Omental fat pad (tissue), 4 donors: ENCODE data around the gene RALGDS. TPM values are rescaled to one million over a fixed set of nuclear protein-coding genes. Genes with fewer than 3 reads are reported as not detected.
"Not testable (repeated sequence)": the region's sequence is repeated elsewhere in the genome, so short reads cannot be mapped to it uniquely, and the experiment has no call there.

ENCODE experiments used
- ATAC-seq: fragments of 150-250 bp; one replicate; pipeline ENCODE4 v1.9.1; 2016; ENCODE audit warnings: mild to moderate bottlenecking, moderate library complexity; ENCODE audit not compliant: low FRiP score
- DNase-seq: peaks from one replicate; pipeline ENCODE4 v3.0.0-alpha.2; 2019; ENCODE audit warnings: low spot score
- total RNA-seq, 4 donors: library from RNA; depleted of rRNA; stranded (reverse); fragments of >200 nt; gene quantifications; one replicate each; pipeline ENCODE4 v1.1.0, GENCODE V29; 2016
- TF ChIP-seq, protein P1 (sequence below), 3 donors: fragments of 450-650 bp; IDR thresholded peaks; one replicate each; pipeline ENCODE4 v1.5.1; 2016 to 2017; ENCODE audit warnings: antibody characterized with exemption in 3 of 3, mild to moderate bottlenecking in 3 of 3, moderate library complexity in 2 of 3

RALGDS gene
- total RNA-seq: 100 to 1,000 TPM in 1 of 4 donors, 10 to 100 TPM in 3; 33.9 to 177 (median 68.9) TPM

DNA sequence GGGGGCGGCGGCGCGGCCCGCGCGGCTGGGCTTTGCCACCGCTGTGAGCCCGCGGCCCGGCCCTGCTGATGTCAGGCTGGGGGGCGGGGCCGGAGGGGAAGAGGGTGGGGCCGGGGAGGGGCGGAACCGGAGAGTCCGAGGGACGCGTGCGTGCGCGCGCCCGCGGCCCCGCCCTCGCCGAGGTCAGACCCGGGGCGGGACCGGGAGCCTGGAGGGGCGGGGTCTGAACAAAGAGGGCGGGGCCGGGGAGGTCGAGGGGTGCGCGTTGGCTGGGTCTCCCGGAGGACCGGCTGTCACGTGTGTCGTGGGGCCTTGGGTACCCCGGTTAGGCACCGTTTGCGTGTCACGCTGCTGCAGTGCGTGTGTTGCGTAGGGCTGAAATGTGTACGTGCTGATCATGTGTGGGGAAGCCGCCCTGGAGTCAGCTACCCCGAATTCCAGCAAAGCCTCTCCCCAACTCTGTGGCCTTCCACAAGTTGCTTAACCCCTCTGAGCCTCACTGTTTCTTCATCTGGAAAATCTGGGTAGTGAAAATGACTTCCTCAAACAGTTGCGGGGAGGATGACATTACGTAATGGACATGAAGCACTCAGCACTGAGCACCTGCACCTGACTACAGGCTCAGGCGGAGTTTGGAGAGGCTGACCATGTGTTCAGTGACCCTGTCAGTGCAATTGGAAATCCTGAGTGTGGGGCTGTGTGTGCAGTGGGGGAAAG is at the start of gene RALGDS:
RALGDS (minus strand) TSS at position 43 of the 717 bp plus-strand sequence. CDS start 86 bp downstream, outside the sequence.
- ATAC-seq (peak; percentile 73), DNase-seq (peak; percentile 76)
- TF ChIP-seq, protein P1, sequence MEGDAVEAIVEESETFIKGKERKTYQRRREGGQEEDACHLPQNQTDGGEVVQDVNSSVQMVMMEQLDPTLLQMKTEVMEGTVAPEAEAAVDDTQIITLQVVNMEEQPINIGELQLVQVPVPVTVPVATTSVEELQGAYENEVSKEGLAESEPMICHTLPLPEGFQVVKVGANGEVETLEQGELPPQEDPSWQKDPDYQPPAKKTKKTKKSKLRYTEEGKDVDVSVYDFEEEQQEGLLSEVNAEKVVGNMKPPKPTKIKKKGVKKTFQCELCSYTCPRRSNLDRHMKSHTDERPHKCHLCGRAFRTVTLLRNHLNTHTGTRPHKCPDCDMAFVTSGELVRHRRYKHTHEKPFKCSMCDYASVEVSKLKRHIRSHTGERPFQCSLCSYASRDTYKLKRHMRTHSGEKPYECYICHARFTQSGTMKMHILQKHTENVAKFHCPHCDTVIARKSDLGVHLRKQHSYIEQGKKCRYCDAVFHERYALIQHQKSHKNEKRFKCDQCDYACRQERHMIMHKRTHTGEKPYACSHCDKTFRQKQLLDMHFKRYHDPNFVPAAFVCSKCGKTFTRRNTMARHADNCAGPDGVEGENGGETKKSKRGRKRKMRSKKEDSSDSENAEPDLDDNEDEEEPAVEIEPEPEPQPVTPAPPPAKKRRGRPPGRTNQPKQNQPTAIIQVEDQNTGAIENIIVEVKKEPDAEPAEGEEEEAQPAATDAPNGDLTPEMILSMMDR (IDR thresholded peaks at IDR 0.05): no peak

DNA sequence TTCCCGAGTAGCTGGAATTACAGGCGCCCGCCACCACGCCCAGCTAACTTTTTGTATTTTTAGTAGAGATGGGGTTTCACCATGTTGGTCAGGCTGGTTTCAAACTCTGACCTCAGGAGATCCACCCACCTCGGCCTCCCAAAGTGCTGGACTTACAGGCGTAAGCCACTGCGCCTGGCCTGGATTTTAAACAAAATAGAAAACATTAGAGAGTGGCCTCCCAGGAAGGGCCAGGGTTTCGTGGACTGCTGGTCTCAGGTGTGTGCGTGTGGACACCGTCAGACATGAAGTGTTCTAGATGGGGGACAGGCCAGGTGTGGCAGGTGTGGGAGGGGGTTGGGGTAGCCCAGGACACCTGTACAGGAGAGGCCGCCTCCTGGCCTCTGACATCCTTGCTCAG is 49.7 kb upstream of the RALGDS start:
- ATAC-seq: no peak
- TF ChIP-seq, protein P1 (IDR thresholded peaks at IDR 0.05): no peak
- no peak for DNase-seq

DNA sequence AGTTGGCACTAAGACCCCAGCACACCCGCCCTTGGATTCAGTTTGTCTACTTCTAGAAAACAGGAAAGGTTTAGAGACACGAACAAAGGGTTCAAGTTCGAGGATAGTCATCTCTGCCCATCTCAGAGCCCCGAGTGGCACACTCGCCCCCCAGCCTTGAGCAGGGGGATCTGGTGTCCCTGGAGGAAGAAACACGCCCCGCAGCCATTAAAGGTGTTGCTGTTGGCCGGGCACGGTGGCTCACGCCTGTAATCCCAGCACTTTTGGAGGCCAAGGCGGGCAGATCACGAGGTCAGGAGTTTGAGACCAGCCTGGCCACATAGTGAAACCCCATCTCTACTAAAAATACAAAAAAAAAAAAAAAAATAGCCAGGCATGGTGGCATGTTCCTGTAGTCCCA is 48.6 kb upstream of the RALGDS start:
- ATAC-seq: not testable (repeated sequence)

DNA sequence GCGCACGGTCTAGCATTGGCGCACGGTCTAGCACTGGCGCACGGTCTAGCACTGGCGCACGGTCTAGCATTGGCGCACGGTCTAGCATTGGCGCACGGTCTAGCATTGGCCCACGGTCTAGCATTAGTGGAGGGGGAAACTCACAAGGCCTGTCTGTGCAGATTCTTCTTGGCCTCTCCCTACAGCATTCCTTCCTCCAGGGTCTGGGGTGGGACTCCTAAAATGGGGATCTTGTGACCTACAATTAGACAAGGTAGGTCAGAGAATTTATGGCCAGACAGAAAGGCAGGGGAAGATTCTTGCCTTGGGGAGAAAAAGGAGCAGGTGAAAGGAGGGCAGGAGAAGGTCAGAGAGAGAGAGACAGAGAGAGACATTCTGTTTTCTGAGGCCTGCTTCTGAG is 48.1 kb upstream of the RALGDS start:
- TF ChIP-seq, protein P1 (IDR thresholded peaks at IDR 0.05): no peak
- DNase-seq (no peak), ATAC-seq (no peak)

More for the DNA sequence above, 48.6 kb upstream of the RALGDS start:
- DNase-seq: not testable (repeated sequence)

DNA sequence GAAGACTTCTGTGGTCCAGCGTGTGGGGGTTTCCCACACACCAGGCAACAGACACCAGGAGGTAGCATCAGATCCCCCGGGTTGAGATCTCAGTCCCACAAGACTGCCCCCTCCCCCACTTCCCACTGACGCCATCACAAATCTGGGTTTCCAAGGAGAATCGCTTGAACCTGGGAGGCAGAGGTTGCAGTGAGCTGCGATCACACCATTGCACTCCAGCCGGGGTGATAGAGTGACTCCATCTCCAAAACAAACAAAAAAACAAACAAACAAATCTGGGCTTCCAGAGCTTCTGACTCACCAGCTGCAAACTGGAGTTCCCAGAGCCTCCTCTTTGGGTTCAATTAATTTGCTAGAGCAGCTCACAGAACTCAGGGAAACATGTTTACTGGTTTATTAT is 47.4 kb upstream of the RALGDS start:
- TF ChIP-seq, protein P1 (IDR thresholded peaks at IDR 0.05): no peak
- ATAC-seq (no peak), DNase-seq (no peak)

DNA sequence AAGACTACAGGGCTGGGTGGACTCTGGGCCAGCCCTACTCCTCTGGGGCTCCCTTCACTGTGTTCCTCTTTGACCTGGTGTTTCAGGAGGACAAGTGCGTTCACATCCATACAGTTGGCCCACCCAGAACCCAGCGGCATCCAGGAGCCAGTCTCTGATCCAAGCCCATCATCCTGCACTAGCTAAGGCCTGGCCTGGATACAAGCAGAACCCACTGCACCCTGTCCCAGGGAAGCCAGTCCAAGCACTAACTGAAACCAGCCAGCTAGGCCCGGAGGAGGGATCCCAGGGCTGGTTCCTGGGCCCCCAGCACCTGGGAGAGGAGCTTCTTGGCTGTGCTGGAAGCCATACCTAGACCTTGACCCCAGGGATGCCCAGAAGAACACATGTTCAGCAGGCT is 46.7 kb upstream of the RALGDS start:
- TF ChIP-seq, protein P1 (IDR thresholded peaks at IDR 0.05): no peak
- ATAC-seq (no peak), DNase-seq (no peak)

DNA sequence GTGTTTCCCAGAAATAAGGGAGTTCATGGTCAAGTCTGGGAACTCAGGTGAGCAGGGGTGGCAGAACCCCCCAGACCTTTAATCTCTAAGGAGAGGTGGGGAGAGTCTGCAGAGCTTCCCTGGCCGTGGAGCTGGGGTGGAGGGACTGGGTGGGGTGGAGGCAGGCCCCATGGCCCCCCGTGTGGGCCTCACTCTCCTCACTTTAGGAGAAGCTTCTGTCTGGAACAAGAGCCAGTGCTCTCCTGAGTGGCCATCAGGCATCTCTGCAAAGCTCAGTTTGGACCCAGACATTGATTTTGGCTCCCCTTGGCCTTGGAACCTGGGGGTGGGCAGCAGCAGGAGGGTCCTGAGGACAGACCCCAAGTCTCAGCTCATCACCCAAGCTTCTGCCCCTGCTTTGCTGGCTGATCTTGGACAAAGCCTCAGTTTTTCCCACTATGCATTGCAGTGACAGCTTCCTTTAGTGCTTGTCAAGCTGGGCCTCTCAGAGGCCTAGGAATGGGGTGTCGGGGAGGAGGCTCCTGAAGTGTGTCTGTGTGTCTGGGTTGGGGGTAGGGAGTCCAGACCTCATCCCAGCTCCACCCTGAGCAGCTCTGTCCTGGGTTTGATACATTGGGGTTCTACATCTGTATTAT is 46.2 kb upstream of the RALGDS start:
- ATAC-seq: no peak
- TF ChIP-seq, protein P1 (IDR thresholded peaks at IDR 0.05): no peak
- no peak for DNase-seq
